Measurements from ENCODE around the gene COL16A1.

- no peak for TF ChIP-seq CTCF (tag by site-specific recombination; IDR thresholded peaks at IDR 0.05)
- no peak for TF ChIP-seq ZNF768 (tag by site-specific recombination; IDR thresholded peaks at IDR 0.05)
- no peak for TF ChIP-seq MZF1 (tag by site-specific recombination; IDR thresholded peaks at IDR 0.05; ENCODE audit: borderline replicate concordance)
- no peak for TF ChIP-seq ZNF155 (tag by site-specific recombination; IDR thresholded peaks at IDR 0.05)
- TF ChIP-seq YY1 (tag by site-specific recombination; IDR thresholded peaks at IDR 0.05) = no peak
These were observed 57.4 kb downstream of the COL16A1 start for GRCh38 chr1:31646259-31646960.
